ENCODE measurements around the gene TMEM270.
"Not testable (repeated sequence)": the region's sequence is repeated elsewhere in the genome, so short reads cannot be mapped to it uniquely, and the experiment has no call there.

The TMEM270 gene, protein sequence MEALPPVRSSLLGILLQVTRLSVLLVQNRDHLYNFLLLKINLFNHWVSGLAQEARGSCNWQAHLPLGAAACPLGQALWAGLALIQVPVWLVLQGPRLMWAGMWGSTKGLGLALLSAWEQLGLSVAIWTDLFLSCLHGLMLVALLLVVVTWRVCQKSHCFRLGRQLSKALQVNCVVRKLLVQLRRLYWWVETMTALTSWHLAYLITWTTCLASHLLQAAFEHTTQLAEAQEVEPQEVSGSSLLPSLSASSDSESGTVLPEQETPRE

DNA sequence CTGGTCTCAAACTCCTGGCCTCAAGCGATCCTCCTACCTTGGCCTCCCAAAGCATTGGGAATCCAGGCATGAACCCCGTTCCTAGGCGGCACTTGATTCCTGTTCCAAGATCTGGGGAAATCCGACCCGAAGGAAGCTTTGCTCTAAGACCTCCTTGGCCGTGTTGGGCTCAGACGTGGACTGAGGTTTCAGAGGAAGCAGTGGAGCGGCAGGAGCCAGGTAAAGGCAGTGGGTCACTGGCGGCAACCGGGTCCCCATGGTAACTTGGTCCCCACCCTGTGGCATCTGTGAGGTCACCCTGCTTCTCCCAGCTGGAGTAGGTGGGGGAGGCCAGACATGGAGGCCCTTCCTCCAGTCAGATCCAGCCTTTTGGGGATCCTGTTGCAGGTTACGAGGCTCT is at the start of gene TMEM270:
TSS of gene TMEM270 (plus strand) at position 301 of the 400 bp plus-strand sequence. CDS start at position 337, 36 bp downstream.
- DNase-seq (ENCODE audit: low read depth): no peak

DNA sequence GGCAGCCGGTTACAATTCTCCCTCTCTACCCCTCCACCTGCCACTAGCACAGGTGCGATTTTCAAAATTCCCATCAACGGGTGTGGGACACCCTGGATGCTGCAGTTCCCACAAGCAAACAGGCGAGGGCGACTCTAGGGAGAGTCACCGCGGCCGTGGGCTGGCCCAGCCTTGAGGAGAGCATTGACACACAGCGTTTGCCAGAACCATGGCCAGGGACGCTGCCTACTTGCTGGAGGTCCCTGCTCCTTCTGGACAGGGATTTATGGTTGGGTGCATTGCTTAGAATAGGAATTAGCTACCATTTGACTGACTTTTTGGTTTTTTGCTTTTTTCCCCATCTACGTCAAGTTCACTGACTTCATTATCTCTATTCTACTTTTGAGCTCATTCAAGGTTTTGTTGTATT is 49.2 kb upstream of the TMEM270 start:
- DNase-seq (ENCODE audit: low read depth): no peak

DNA sequence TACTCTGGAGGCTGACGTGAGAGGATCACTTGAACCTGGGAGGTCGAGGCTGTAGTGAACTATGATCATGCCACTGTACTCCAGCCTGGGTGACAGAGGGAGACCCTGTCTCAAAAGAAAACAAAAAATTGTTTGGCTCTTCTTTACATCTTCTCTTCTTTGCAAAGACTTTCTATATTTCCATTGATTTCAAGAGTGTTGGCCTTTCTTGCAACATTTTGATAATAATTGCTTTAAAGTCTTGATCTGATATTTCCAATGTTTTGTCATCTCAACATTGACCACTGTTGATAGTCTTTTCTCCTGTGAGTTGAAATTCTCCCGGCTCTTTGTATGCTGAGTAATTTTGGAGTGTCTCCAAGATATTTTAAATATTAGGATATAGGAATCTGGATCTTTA is 48.0 kb upstream of the TMEM270 start:
- no peak for DNase-seq (ENCODE audit: low read depth)

DNA sequence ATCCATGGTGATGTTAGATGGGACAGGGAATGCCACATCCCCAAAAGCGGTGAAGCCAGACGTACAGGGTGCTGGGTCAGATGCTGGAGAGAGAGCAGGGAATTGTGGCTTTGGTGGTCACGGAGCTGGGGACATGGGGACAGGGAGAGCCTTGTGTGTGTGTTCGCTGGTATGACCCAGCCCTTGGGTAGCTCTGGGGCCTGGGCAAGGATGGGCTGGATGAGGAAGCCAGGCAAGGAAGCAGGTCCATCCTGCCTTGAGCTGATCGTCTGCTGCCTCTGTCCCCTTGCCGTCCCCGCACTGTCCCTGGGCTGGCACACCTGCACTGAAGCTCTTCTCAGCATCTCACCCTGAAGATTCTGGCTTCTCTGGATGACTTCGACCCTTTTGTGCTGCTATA is 45.5 kb upstream of the TMEM270 start:
- no peak for DNase-seq (ENCODE audit: low read depth)

DNA sequence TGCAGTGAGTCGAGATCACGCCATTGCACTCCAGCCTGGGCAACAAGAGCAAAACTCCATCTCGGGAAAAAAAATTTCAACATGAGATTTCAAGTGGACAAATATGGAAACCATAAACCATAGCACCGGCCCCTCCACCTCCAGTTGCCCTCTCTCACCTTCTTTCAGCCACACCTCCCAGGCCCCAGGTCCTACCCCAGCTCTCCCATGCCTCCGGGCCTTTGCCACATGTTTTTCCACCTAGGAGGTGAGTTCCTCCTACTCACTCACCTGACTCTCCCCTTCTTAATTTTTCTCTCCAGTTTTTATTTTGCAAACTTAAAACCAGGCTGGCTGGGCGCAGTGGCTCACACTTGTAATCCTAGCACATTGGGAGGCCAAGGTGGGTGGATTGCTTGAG is 43.8 kb upstream of the TMEM270 start:
- no peak for DNase-seq (ENCODE audit: low read depth)

DNA sequence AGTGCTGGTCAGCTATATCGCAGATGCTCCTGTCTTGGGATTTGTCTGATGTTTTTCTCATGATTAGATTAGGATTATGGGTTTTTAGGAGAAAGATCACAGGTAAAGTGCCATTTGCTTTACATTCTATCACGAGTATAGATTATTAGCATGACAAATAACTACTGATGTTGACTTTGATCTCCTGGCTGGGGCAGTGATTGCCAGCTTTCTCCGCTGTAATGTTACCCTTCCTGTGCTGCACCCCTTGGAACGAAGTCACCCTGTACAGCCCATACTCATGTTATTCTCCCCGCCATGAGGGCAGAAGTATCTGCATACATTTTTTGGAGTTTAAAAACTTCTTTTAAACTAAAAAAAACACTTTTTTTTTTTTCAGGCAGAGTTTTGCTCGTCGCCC is 40.9 kb upstream of the TMEM270 start:
- DNase-seq (ENCODE audit: low read depth): no peak

DNA sequence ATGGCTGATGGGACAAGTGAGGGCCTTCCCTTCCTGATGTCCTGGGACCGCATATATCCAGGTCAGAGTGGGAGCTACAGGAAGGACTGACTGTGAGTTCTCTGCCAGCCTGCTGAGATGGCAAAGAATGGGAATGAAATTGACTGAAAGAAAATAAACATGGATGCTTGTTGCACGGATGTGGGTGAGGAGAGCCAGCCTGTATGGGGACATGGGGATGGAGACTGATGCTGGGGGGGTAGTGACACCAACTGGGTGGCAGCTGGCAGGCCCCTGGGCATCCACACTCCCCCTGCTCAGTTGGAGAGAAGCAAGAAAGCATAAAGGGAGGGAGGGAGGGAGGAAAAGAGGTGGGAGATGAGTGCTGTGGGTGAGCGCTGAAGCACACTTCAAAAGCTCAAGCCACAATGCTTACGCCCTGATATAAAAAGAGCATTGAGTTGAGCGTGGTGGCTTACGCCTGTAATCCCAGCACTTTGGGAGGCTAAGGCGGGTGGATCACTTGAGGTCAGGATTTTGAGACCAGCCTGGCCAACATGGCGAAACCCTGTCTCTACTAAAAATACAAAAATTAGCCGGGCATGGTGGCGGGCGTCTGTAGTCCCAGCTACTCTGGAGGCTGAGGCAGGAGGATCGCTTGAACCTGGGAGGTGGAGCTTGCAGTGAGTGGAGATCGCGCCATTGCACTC is 39.2 kb upstream of the TMEM270 start:
- DNase-seq (ENCODE audit: low read depth): not testable (repeated sequence)

DNA sequence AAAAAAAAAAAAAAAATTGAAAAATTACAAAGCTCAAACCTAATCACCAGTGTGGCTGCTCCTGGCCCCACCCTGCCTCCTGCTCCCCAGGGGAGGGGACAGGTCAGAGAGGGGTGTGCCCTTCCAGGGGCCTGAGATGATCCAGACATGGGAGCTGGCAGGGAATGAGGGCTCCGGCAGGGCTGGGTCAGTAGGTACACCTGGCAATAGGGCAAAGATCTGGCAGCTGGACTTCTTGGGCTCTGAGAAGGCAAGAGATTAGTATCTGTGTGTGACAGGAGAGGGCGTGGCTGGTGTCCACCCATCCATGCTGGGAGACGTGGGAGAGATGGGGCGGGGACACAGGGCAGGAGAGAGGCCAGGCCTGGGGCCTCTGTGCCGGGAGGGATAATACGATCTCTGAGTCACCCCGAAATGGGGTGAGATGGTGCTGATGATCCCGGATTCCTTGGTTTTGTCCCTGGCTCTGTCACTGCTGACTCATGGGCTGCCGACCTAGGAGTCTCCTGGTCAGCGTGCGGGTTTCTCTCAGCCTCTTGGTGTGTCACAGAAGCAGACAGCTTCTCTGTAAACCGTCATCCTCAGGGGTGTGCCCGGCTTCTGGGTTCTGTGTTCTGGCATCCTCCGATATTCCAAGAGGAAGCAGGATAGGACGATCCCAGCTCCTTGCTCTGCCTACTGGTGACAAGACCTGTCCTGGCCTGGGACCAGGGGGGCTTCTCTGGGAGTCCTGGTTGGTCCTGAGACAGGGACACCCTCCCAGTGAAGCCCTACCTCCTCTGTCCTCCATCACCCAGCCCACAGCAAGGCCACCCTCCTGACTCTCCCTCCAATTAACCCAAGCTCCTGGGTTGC is 38.4 kb upstream of the TMEM270 start:
- DNase-seq (ENCODE audit: low read depth): peak; percentile 100

DNA sequence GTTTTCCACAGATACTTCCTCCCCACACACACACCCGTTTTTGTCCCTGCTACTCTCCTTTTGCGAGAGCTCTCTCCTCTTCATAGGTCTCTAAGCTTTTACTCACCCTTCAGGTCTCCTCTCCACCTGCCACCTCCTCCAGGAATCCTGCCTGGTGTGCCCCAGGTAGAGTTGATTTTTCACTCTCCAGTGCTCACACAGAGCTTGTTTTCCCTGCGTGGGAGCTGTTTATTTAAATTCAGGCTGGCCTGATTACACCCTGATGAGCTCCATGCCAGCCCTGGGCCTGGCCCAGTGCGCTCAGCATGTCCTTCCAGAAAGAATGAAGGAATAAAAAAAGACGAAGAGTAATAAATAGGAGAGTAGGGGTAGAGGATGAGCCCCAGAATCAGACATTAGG is 37.7 kb upstream of the TMEM270 start:
- DNase-seq (ENCODE audit: low read depth): no peak

DNA sequence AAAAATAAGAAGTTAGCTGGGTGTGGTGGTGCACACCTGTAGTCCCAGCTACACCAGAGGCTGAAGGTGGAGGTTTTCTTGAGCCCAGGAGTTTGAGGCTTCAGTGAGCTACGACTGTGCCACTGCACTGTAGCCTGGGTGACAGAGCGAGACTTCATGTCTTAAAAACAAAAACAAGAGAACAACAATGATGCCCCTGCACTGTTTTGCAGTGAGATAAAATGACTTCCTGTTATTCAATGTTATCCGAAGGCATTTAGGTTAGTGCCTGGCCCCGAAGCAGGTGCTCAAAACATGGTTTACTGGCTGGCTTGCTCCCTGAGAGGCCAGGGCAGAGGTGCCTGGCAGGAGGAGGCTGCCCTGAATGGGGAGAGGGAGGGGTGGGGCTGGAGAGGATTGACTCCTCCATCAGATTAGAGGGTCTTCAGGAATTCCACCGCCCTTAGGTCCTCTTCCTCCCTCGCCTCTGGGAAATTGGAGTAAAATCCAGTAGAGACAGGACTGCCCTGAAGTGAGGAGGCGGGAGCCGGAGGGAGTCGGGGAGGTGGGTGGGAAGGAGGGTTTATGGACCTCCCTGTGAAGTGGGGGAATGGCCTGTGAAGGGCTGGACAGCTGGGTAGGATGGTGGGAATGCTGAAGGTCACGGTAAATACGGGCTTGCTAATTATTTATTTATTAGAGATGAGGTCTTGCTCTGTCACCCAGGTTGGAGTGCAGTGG is 36.9 kb upstream of the TMEM270 start:
- no peak for DNase-seq (ENCODE audit: low read depth)

DNA sequence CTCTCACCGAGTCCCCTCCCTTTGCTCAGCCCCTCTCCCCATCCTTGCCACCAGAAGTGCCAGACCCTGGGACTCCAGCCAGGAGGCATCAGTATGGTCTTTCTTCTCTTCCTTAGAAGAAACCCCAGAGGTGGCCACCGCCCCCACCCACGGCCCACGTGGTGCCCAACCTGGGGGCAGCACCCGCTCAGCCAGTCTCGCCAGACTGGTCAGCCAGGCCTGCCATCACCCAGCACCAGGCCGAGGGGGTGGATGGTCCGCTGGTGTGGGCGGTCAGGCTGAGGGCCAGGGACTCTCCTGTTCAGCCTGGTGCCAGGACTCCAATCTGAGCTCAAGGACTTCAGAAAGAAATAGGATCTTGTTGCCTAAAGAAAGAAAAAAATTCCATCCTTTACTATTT is 36.0 kb upstream of the TMEM270 start:
- no peak for DNase-seq (ENCODE audit: low read depth)

DNA sequence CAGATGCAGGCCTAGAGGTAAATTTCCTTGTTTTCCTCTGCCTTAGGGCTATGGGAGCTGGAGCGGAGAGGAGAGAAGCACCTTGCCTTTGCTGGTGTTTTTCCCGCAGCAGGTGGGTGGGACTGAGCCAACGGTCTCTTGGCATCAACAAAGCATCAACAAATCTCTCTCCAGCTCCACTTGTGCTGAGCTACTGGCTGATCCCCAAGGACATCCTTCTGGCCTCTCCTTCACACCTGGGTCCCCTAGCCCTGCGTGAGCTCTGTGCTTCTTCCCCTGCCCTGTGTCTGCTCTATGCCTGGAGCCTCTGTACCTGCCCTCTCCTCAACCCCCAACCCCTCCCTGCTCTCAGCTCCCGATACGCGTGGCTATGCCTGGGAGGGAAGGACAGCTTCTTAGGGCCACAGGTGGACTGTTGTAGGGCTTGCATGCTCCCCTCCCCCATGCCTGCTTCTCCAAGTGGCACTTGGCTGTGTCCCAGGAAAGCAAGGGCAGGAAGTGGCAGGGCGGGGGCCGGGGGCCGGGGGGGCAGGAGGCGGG is 33.3 kb upstream of the TMEM270 start:
- DNase-seq (ENCODE audit: low read depth): no peak

DNA sequence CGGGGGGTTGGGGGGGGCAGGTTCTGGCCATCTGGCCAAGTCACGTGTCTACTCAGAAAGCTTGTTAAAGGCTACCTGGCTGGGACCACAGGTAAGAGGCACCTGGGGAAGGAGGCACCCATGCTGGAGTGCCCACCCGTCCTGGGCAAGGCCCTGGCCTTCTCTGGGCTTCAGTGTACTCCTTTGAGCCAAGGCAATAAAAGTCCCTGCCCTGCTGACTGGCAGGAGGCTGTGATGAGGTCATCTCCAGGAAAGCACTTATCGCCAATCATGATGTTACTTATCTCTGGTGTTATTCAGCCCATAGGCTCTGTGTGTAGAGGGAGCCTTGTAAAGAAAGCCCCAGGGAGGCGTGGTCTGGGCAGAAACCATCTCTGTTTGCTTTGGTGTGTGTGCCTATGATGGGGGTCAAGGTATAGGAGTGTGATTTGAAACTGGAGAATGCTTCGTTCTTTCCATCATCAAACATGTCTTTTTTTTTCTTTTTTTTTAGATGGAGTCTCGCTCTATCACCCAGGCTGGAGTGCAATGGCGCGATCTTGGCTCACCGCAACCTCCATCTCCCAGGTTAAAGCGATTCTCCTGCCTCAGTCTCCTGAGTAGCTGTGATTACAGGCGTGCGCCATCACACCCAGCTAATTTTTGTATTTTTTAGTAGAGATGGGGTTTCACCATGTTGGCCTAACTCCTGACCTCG is 32.7 kb upstream of the TMEM270 start:
- DNase-seq (ENCODE audit: low read depth): no peak

DNA sequence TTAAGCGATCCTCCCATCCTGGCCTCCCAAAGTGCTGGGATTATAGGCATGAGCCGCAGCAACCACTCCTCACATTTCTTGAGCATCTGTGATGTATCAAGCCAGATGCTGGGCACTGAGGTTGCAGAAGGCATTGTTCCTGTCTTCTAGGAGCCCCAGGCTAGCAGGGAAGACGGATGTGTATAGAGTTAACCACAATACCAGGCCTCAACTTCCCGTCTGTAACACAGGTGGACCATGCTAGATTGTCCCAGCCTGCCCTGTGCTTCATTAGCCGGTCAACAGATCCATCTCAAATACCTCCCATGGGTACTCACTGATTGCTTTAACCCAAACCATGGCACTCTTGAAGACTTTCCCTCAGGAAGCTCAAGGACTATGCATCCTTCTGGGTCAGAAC is 32.0 kb upstream of the TMEM270 start:
- DNase-seq (ENCODE audit: low read depth): no peak

DNA sequence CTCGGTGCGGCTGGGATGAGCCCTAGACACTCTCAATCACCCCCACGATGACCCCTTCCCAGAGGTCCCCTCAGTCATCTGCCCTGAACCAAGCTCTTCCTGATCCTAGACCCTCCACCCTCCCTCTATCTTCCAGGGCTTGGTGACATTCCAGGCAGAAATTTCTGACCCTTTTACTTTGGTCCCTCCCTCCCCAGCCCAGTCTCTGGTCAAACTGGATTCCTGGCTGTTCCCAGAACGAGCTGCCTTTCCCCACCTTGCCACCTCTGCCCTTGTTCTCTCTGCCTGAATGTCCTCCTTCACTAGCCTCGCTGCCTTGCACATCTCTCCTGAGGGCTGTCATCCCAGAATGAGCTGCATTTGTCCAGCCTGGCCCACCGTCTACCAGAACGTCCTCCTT is 31.5 kb upstream of the TMEM270 start:
- no peak for DNase-seq (ENCODE audit: low read depth)

DNA sequence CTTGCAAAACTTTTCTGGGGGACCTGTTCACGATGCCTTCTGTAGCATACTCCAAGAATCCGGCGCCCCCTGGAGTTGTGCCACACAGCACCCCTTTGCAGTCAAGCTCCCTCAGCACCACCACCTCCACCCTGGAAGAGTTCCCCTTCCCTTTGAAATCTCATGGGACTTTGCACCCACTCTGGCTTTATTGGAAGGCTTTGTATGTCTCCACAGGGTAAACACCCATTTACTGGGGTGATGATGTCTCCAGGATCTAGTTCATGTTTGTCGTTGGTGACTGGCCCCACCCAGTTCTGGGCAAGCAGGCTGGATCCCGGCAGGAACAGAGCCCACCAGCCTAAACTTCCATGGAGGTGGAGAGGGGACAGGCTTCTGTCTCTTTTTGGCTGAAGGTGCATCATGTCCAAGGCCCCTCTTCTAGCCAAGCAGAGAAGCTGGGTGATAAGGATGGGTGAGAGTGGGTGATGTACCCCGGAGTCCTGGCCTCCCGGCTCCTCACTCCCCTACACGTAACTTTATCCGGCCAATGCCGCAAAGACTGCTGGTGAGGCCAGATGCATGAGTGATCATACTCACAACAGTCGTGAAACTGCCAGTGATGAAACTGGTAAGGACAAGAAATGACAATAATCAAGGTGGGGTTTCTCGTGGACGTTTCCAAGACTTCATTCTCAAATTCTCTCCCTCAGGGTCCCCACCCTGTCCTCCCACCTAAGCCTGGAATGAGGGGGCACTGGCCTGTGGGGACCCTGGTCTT is 30.9 kb upstream of the TMEM270 start:
- no peak for DNase-seq (ENCODE audit: low read depth)

DNA sequence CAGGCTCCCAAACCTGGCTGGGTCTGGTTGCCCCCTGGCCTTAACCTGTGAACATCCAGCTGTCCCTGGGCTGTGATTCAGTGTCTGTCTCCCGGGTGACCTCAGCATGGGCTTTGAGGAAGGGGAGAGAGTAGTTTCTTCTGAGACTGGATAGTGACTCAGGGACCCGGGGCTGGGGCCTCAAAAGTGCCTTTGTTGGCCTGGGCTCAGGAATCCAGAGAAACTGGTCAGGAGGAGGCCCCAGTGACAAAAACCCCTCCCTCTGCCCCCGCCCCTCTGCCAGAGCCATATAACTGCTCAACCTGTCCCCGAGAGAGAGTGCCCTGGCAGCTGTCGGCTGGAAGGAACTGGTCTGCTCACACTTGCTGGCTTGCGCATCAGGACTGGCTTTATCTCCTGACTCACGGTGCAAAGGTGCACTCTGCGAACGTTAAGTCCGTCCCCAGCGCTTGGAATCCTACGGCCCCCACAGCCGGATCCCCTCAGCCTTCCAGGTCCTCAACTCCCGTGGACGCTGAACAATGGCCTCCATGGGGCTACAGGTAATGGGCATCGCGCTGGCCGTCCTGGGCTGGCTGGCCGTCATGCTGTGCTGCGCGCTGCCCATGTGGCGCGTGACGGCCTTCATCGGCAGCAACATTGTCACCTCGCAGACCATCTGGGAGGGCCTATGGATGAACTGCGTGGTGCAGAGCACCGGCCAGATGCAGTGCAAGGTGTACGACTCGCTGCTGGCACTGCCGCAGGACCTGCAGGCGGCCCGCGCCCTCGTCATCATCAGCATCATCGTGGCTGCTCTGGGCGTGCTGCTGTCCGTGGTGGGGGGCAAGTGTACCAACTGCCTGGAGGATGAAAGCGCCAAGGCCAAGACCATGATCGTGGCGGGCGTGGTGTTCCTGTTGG is 30.0 kb upstream of the TMEM270 start, which contains the start of gene CLDN4:
TSS of gene CLDN4 (plus strand) at position 316 of the 903 bp plus-strand sequence. CDS start at position 522, 206 bp downstream.
- no peak for DNase-seq (ENCODE audit: low read depth)

DNA sequence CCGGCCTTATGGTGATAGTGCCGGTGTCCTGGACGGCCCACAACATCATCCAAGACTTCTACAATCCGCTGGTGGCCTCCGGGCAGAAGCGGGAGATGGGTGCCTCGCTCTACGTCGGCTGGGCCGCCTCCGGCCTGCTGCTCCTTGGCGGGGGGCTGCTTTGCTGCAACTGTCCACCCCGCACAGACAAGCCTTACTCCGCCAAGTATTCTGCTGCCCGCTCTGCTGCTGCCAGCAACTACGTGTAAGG is 29.4 kb upstream of the TMEM270 start:
- DNase-seq (ENCODE audit: low read depth): no peak

DNA sequence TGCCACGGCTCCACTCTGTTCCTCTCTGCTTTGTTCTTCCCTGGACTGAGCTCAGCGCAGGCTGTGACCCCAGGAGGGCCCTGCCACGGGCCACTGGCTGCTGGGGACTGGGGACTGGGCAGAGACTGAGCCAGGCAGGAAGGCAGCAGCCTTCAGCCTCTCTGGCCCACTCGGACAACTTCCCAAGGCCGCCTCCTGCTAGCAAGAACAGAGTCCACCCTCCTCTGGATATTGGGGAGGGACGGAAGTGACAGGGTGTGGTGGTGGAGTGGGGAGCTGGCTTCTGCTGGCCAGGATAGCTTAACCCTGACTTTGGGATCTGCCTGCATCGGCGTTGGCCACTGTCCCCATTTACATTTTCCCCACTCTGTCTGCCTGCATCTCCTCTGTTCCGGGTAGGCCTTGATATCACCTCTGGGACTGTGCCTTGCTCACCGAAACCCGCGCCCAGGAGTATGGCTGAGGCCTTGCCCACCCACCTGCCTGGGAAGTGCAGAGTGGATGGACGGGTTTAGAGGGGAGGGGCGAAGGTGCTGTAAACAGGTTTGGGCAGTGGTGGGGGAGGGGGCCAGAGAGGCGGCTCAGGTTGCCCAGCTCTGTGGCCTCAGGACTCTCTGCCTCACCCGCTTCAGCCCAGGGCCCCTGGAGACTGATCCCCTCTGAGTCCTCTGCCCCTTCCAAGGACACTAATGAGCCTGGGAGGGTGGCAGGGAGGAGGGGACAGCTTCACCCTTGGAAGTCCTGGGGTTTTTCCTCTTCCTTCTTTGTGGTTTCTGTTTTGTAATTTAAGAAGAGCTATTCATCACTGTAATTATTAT is 28.9 kb upstream of the TMEM270 start:
- DNase-seq (ENCODE audit: low read depth): no peak
